Measurements from ENCODE around the gene TENM4.
"Not testable (repeated sequence)": the region's sequence is repeated elsewhere in the genome, so short reads cannot be mapped to it uniquely, and the experiment has no call there.

The TENM4 gene

DNA sequence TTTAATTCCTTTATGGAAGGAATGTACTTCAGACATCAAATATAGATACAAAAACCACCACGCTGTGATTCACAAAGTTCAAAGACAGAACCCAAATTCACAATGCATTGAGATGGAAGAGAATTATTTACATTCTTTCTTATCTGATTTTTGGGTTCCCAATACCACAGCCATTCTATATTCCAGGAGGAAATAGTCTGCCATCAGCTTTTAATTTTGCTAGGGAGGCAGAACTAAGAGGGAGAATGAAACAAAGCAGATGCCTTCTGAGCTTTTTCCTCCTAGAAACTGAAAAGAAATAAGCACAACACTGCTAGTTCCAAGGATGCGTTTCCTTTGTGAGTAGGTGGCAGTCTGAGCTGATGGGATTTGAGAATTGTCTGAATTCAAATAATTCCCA lies 583.1 kb downstream of the TENM4 start:
- DNase-seq, result no peak

DNA sequence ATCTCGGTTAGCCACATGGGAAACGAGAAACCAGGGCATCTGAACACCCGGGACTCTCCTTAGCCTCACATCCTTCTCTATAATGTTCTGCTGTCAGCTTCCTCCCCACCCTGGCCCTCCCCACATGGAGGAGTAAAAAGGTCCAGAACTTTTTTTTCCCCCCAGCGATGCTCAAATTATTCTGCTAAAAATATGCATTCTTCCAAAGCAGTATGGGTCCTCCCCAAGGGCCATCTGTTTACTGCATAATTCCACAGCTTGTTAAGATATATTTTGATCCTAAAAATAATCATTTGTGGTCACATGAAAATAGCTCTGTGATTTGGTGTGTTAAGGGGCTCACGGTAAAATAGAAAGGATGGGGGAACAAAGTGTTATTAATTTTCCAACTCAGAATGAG lies 584.6 kb downstream of the TENM4 start:
- DNase-seq, result no peak

DNA sequence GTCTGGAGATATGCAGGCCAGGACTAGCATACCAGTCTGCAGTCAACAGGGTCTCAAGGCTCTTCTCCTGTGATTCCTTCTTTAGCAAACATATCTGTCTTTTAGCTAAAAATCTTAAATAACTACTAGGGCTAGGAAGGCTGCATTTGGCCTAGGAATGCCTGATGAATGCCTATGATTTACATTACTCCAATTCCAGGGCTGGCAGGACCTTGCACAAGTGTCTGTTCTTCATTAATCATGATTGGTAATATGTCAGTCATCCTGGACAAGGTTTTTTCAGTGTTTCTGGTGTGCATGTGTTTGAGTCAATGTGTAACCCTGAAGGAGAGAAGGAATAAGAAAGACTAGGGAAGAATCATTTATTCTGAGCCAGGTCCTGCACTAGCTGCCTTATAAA lies 585.7 kb downstream of the TENM4 start:
- no peak for DNase-seq

DNA sequence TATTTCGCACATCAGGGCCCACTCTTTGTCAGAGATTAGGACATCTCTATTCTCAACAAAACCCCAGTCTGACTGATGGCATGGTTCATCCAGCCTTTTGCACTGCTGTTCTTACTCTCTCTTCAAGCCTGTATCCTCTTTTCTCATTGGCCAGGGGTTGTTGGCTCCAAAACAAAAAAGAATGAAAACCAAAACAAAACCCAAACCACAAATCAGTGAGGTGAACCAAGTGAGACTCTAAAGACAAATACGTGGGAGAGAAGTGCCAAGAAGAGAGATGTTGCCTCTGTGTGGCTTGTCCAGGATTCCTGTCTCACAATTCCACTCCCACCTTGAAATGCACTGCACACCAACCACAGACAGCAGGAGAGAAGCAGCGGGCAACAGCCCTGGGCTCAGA lies 587.3 kb downstream of the TENM4 start:
- no peak for DNase-seq

DNA sequence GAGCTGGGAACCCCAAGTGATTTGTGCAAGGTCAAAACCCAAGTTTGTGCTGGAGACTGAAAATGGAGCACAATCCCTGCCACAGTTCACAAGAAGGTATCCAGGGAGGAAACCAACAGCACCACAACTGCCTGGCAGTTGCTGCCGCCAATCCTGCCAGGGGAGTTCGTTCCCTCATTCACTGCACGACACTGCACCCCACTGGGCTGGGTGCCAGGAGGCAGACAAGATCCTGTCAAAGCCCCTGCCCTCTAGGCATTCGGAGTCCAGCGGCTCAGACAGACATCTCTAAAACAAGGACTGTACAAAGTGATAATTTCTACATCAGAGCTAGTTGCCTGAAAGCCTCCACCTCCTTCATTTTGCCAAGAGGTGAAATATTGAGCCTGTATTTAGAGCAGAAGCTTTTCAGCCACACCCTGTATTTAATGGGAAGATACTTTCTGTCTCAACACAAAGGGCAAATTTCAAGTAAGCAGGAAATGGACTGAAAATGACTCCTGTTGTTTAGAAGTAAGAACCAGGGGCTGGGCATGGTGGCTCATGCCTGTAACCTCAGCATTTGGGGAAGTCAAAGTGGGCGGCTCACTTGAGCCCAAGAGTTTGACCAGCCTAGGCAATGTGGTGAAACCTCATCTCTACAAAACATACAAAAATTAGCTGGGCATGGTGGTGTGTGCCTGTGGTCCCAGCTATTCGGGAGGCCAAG lies 588.8 kb downstream of the TENM4 start:
- no peak for DNase-seq

DNA sequence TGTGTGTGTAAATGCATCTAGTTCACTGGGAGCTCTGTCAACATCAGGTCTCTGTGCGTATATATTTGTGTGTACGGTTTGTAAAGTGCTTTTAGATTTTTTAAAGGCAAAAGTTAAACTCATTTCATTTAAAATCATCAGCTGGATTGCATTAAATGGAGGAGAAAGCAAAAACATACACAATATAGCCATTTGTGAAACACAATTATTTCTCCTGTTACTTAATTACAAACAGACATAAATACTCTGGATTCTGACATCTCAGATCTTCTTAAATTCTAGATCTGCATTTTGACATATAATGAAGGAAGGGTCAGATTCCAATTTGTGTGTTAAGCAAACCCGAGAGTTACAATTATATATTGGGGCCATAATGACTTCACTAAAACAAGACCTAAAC lies 590.8 kb downstream of the TENM4 start:
- no peak for DNase-seq

DNA sequence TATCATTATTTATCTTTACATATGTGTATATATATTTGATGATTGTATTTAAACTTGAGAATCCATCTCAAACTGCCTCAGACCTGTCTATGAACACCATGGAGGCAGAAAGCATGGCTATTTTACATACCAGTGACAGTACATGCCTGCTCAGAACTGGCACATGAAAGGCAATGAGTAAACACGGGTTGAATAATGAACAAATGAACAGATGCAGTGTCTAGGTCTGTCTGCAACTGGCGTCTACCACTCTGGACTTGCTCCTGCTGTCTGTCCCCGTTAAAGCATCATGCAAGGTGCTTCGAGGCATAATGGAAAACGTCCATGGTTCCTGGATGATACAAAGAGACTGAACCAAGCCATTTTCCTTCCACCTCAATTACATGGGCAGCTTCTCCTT lies 594.6 kb downstream of the TENM4 start:
- no peak for DNase-seq

DNA sequence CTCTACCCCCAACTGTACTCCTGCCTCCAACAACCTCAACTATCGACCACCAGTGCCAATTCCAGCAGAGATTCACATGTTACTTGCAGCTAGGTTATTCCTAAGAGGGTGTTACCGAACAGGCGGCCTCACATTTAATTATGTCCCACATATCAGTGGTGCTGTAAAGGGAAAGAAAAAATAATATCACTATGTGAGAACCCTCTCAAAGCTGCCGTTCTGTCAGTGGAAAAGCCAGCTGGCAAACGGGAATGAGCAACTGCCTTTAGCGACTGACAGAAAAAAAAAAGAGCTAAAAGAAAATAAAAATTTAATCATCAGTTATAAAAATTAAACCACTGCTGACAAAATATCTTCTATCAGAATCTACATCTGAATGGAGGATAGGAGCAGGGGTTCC lies 595.3 kb downstream of the TENM4 start:
- DNase-seq, result no peak

DNA sequence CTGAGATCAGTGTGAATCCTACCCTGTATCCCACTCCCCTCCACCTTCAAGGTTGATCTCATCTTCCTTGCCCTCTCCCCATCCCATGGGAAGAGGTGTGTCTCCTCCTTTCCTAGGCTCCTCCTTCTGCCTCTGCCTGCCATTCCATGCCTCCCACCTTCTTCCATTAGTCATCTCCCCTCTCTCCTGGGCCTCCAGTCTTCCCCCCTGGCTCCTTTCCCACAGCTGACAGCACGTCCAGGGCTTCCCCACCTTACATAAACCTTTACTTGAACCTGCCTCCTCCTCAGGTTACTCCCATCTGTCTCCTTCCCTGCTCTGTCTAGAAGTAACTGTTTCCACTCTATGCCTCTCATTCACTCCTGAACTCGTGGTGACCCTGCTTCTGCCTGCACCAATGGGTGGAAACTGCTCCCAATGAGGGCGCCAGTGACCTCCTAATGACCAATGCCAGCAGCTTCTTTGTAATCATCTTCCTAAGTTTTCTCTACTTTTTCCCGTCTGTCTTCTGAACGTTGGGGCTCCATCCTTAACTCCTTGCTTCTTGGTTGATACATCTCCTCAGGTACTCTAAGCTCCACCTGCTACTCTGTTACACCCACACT lies 599.3 kb downstream of the TENM4 start:
- DNase-seq, result no peak

DNA sequence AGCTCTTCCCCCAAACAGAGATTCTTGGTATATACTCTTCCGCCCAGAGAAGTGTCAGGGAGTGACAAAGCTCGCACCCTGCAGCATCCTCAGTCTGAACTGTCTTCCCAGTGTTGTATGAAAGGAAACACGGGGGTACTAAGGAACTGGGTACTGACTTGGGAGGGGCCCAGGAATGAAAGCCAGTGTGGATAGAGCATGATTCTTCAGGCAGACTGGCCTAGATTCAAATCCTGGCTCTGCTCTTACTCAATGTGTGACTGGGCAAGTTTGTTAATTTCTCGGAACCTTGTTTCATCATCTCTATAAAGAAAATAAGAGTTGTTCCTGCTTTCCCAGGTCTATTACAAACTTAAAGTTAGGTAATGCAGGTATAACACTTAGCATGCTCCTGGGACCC lies 600.2 kb downstream of the TENM4 start:
- no peak for DNase-seq

DNA sequence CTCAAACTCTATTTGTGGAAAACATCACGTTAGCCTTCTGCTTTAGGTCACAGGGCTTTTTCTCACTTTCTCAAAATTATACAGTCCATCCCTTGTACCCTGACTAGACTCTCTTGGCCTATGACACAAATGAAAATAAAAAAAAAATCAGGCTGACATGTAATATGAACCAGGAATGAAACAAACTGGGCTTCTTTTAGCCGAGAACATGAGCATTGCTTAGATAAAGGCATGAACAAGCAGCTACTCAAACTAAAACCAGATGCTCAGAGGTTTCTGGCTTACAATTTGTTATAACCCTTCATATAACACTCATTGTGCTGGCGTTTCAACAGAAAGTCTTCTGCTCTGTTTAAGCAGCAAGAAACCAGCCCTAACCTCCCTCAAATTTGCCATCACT lies 600.6 kb downstream of the TENM4 start:
- DNase-seq, result no peak

DNA sequence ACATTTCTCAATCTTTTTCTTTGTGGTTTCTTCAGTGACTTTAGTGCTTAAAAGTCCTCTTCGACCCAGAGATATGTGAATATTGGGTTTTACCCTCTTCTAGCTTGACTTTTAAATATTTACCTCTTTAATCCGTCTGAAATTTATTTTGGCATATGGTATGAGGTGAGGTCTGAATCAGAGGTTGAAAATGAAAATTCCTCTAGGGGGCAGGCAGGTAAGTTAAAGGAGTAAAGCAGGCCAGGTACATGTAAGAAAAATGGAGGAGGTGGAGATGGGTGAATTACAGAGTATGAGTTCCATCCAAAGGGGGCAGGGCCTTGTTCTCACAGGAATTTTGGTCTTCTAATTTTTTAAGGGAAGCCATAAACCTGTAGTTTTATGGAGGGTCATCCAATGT lies 602.4 kb downstream of the TENM4 start:
- DNase-seq, result no peak

DNA sequence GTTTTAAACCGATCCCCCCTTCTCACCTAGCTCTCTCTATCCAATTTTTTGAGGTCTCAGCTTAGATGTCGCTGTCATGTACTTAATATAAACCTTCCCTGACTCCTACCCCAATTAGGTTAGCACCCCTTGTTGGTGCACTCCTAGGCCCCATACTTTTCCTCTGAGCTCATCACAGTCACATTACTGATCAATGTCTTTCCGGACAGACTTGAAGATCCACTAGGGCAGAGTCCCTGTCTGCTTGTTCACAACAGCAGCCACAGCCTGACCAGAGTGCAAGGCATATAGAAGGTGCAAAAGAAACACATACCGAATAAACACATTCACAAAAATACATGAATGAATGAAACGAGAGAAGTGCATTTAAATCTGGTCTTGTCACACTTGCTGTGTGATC lies 605.2 kb downstream of the TENM4 start:
- DNase-seq, result no peak

DNA sequence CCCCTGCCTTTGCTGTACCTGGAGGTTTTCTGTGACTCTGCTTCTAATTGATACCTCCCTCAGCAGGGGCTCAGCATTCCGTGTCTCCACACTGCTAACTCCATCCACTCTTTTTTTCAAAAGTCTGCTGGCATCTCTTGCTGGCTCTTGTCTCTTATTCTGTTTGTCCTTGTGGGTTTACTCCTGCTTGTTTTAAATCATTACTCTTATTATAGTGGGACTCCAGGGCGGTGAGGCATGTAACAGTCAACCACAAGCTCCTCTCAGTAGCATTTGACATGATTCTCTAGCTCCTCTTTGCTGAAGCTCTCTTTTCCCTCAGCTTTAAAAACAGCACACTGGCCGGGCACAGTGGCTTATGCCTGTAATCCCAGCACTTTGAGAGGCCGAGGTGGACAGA lies 605.9 kb downstream of the TENM4 start:
- DNase-seq, result no peak

DNA sequence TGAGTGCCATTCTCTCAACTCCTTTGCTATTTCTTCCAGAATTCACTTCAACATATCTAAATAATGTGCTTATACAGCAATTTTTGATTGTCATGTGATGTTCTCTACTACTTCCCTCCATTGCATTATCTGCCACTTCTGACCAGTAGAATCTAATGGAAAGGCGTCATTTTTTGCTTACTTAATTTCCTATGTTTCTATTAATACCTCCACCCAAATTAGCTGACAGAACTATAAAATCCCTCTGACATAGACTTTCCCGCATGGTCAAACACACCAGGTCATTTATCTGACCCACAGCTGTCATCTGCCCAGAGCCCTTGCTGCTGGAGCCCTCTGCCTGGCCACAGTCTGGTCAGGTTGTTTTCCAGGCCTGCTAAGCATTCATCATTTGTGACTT lies 607.6 kb downstream of the TENM4 start:
- DNase-seq, result no peak

DNA sequence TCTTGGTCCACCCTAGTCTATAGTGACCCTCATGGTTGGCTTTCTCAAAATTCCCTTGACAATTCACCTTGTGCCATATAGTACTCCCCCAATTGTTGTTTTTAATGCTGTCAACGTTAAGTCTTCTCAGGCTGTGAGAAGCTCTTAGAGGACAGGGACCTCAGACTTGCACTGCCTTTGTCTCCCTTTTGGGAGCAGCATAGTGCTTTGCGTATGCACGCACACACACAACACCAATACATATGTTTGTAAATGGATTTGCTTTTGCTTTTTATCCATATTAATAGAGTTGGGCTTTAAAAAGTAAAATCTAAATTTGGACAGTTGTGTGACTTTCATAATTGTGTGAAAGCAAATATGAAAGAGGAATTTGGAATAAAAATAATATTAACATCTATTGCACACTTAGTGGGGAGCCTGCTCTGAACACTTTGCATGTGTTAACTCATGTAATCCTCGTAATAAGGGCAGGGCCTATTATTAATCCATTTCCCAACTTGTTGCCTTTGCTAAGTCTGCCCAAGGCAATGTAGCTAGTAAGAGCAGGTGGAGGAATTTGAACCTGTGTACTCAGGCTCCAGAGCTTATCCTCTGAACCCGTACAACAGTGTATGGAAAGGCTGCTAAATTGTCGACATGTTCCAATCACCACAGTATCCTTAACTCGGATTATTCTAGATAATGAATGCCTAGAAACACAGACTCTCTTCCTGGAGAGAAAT lies 608.4 kb downstream of the TENM4 start:
- DNase-seq, result no peak

DNA sequence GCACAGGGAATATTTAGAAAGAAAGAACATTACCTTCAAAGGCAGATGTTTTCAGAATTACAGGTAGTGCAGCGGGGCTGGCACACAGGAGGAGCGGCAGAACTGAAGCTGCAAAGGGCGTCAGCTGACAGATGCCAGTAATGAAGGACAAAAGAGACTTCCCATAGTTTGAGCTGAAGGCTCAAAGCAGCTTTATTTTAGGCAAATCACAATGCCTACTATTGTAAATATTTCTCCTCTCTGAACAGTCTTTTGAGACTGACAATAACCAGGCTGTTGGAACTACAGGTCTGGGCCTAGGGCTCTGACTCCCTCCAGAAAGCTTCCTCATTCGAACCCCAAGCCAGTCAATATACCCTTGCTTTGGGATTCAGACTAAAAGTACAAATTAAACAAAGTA lies 609.3 kb downstream of the TENM4 start:
- DNase-seq, result no peak

DNA sequence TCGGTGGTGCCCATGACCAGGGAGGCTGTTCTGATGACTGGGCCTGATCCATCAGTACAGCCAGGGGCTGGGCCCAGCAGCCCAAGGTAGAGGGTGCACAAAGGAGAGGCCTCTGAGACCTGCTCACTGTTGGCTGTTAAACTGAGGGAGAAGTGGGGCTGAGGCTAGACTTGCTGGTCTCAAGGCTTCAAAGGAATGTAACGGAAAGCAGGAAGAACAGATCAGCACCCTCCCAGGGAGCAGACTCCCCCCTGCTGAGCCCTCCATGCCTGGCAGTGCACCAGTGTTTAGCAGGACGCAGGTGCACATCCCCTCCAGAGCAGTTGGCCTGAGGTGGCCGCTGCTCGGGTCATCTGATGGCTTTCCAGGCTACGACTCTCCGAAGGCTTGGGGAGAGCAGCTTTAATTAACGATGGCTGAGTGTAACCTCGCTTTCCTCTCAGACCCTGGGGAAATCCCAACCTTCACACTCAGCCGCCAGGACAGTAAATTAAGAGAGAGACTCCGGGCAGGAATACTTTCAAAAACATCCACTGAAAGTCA lies 610.5 kb downstream of the TENM4 start:
- no peak for DNase-seq

DNA sequence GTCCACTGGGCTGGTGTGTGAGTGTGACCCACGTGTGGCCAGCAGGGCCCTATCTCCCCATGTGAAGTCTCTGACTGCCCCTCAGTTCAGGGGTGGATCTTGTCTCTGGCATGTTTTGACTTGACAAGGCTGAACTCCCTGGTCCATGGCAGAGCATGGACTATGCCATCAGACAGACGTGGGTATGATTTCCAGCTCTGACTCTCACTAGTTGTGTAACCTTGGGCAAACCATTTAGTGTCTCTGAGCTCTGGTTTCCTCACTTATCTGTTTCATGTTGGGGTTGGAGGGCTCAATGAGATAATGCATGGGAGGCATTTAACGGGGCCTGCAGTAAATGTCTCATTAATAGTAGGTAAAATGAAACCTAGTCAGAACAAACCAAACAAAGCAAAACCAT lies 611.7 kb downstream of the TENM4 start:
- no peak for DNase-seq

DNA sequence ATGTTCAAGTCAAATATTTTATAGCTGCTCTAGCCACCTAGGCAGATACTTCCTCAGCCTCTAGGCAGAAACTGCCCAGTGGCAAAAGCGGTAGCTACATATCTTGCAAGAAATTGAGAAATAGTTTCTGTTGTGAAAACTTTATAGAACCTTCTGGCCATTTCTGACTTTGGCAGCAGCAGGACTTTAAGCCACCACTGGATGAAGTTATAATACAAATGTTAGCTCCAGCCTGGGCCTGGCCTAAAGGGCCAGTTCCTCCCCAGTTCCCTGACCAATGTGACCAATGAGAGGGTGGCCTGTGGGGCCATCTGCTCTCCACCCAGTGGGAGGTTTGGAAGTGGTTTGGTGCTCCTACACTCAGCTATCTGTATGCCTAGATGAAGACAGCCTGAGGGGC lies 612.2 kb downstream of the TENM4 start:
- no peak for DNase-seq

DNA sequence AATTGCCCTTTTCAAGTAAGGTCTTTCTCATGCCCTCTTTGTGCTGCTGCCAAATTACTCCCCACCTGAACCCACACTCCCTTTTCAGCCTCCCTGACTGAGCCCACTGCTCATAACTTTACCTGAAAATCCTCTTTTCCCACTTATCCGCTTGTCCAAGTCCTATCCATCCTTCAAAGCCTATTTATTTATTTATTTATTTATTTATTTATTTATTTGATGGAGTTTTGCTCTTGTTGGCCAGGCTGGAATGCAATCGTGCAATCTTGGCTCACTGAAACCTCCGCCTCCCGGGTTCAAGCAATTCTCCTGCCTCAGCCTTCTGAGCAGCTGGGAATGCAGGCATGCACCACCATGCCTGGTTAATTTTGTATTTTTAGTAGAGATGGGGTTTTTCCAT lies 613.5 kb downstream of the TENM4 start:
- not testable (repeated sequence) for DNase-seq

DNA sequence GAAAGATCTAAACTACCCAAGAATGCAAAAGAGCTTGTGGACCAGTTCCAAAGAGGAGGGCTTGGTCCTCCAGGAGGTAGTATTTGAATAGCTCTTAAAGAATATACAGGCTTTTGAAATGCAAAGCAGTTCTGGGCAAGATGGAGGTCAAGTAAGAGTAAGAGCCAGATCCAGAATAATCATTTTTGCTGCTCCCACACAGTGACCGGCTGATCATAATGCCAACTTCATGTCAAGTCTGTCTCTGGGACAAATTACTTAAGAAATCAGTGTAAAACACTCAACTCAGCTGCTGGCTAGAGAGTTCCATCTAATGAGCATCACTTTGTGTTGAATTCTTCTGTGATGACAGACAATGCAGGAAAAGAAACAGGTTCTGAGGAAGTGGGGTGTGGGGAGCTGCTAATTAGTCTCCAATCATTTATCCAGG lies 615.2 kb downstream of the TENM4 start:
- DNase-seq, result no peak

DNA sequence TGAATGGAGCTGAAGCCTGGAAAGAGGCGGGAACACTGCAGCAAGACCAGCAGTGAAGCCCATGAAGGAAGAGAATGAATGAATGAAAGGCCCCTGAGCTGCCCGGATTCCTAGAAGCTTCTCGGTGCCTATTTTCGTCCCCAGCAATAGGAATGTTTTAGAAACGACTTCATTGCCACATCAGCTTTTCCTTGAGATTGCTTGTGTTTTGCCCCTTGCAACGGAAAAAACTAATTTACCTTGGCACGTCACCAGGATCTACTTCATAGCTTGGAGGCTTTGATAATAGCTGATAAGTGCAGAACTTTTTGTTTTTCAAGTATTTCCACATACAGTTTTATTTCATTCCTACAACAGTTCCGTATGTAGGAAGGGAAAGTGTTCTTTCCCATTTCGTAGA lies 617.2 kb downstream of the TENM4 start:
- DNase-seq, result no peak

DNA sequence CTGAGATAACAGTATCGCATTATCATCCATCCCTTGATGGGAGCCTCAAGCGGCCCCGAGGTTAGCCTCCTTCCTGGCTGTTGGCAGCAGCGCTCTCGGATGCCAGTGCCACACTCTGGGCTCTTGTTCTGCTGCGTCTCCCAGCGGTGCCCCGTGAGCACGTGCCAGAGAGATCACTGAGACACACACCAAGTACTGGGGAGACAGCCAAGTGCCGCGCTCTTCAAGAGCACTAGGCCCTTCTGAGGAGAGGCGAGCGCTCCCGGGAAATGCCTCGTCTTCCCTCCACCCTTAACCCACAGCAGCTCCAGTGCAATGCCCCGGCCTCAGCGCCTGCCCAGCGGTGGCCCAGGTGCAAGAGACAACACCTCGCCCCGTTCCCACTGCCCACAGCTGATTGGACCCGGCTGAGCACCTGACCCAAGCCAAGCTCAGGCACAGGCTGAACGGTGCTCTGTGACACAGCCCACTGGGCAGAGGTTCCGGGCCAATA lies 617.9 kb downstream of the TENM4 start:
- no peak for DNase-seq

Measured in bone marrow (tissue), 2 donors.